Lower lobe of right lung (tissue), 2 donors: Measurements from ENCODE around the gene SMC6. TPM values are rescaled to one million over a fixed set of nuclear protein-coding genes. Genes with fewer than 3 reads are reported as not detected.

ENCODE experiments used
- ATAC-seq, 2 donors: fragments of 200-7000 bp; cut with Tn5 transposase; one replicate each; pipeline ENCODE4 v1.9.1; 2020 to 2022; ENCODE audit warnings: mild to moderate bottlenecking in 2 of 2, moderate library complexity in 2 of 2
- DNase-seq: peaks from one replicate; pipeline ENCODE4 v3.0.0-alpha.2; 2020
- H3K27ac ChIP-seq: fragments of 200-600 bp; one replicate; pipeline ENCODE4 v1.8.0; 2022
- H3K27me3 ChIP-seq: fragments of 200-600 bp; one replicate; pipeline ENCODE4 v1.8.0; 2022; ENCODE audit warnings: low read depth
- H3K36me3 ChIP-seq: fragments of 200-600 bp; one replicate; pipeline ENCODE4 v1.8.0; 2022; ENCODE audit warnings: mild to moderate bottlenecking
- H3K4me1 ChIP-seq: fragments of 200-600 bp; one replicate; pipeline ENCODE4 v1.8.0; 2022
- H3K4me3 ChIP-seq: fragments of 200-600 bp; one replicate; pipeline ENCODE4 v1.8.0; 2022; ENCODE audit warnings: mild to moderate bottlenecking
- H3K9me3 ChIP-seq: fragments of 200-600 bp; one replicate; pipeline ENCODE4 v1.8.0; 2022
- intact Hi-C: fragments of 100-400 bp; cut with DNase I; formaldehyde crosslinking; loops from one replicate; pipeline ENCODE4 v1.11.0; 2022
- total RNA-seq: library from RNA; stranded (reverse); fragmentation: NEBNext Ultra II Directional; extraction: Animal tissue kit (Norgen Biotek cat#: 25700); gene quantifications from one replicate; pipeline ENCODE4 v1.2.1, GENCODE V29; 2021
- TF ChIP-seq, protein P1 (sequence below): fragments of 200-600 bp; IDR thresholded peaks from one replicate; pipeline ENCODE4 v1.8.0; 2022; ENCODE audit warnings: antibody characterized with exemption, mild to moderate bottlenecking
- donor health status: DM: no; HTN: yes; CAD: no; lungs with severe emphysema.

Gene SMC6
- total RNA-seq, 1 donor from 2014 or later = 15.0 TPM

DNA sequence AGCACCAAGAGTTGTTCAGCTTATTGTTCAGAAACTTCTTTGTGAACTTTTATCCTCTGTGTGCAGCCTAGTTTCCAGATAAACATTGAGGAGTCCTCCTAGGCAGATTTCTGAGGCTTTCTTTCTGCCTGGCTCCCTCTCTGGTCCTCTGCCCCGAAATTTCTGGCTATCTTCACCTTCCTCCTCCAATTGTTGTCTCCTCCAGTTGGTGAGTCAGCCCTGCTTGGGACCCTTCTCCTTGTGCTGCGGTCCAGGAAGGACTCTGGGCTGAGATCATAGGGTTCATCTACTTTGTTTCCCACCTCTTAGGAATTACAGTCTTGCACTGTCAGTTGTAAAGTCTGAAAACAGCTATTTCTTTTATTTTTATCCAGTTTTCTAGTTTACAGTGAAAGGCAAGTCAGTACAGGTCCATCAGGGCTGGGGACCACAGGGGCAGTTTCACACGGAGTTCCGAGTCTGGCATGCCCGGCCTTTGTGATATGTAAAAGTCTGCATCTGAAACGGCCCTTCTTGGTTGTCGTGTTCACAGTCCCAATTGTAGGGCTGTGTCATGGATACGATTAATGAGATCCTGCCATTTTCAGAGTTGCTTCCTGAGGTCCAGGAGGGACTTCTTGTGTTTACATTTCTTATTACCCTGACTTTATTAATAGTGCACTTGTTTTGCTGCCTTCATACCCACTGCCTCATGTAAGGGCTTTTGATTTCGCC, 100.8 kb downstream of the SMC6 start:
- Histone ChIP-seq H3K4me3 (no peak overlapping the region), H3K36me3 (no peaks in the 10 kb centered on the region), H3K27ac (no peak overlapping the region), H3K27me3 (no peaks in the 10 kb centered on the region), H3K9me3 (no peaks in the 10 kb centered on the region), H3K4me1 (no peaks in the 10 kb centered on the region)
- TF ChIP-seq, protein P1, sequence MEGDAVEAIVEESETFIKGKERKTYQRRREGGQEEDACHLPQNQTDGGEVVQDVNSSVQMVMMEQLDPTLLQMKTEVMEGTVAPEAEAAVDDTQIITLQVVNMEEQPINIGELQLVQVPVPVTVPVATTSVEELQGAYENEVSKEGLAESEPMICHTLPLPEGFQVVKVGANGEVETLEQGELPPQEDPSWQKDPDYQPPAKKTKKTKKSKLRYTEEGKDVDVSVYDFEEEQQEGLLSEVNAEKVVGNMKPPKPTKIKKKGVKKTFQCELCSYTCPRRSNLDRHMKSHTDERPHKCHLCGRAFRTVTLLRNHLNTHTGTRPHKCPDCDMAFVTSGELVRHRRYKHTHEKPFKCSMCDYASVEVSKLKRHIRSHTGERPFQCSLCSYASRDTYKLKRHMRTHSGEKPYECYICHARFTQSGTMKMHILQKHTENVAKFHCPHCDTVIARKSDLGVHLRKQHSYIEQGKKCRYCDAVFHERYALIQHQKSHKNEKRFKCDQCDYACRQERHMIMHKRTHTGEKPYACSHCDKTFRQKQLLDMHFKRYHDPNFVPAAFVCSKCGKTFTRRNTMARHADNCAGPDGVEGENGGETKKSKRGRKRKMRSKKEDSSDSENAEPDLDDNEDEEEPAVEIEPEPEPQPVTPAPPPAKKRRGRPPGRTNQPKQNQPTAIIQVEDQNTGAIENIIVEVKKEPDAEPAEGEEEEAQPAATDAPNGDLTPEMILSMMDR = no peak
- intact Hi-C loops = no loop called here
- DNase-seq = no peak
- ATAC-seq = no peak

DNA sequence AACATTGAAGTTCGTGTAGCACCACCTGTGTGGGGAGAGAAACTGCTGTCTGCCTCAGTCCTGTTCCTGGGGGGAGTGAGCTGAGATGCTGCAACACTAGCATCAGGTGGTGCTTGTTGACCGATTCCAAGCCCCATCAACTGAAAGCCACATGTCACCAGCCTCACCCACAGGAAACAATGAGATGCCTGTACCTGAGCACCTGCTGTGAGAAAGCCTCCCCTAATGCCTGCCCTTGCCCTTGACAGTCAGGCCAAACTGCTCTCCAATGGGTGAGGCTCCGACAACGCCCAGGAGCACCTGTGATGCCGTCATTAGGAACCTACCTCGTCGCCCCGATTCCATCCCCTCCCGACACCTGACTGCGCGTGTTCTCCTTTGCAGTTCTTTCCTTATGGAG, 104.6 kb downstream of the SMC6 start:
- no peak for ATAC-seq
- H3K27me3 ChIP-seq = no peaks in the 10 kb centered on the region
- DNase-seq = no peak
- H3K4me1 ChIP-seq = peaks cover 24% of the 10 kb centered on the region
- TF ChIP-seq, protein P1 = no peak
- H3K9me3 ChIP-seq = no peaks in the 10 kb centered on the region
- no peaks in the 10 kb centered on the region for H3K36me3 ChIP-seq
- no peak overlapping the region for H3K4me3 ChIP-seq
- intact Hi-C loops = no loop called here
- H3K27ac ChIP-seq = no peak overlapping the region

DNA sequence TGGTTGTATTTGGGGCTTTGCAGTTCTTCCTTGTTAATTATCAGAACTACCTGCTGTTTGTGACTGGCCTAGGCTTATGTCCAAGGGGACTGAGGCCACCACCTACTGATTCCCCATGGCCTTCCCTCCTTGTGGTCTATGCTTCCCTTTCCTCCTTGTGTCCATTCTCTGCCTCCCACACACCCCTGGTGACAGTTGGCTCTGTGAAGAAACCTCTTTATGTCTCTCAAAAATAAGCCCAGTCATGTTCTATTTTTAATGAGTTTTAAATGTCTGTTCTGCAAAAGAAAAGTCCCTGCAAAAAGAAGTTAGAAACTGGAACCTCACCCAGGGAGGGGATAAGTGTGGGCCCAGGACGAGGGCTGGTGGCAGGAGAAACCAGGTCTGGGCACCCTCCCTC, 105.0 kb downstream of the SMC6 start:
- H3K4me1 ChIP-seq = peaks cover 28% of the 10 kb centered on the region
- TF ChIP-seq, protein P1 = no peak
- H3K27ac ChIP-seq = no peak overlapping the region
- H3K36me3 ChIP-seq = no peaks in the 10 kb centered on the region
- no peak overlapping the region for H3K4me3 ChIP-seq
- H3K27me3 ChIP-seq = no peaks in the 10 kb centered on the region
- H3K9me3 ChIP-seq = no peaks in the 10 kb centered on the region
- DNase-seq (no peak), ATAC-seq (no peak)
- intact Hi-C loops = no loop called here

DNA sequence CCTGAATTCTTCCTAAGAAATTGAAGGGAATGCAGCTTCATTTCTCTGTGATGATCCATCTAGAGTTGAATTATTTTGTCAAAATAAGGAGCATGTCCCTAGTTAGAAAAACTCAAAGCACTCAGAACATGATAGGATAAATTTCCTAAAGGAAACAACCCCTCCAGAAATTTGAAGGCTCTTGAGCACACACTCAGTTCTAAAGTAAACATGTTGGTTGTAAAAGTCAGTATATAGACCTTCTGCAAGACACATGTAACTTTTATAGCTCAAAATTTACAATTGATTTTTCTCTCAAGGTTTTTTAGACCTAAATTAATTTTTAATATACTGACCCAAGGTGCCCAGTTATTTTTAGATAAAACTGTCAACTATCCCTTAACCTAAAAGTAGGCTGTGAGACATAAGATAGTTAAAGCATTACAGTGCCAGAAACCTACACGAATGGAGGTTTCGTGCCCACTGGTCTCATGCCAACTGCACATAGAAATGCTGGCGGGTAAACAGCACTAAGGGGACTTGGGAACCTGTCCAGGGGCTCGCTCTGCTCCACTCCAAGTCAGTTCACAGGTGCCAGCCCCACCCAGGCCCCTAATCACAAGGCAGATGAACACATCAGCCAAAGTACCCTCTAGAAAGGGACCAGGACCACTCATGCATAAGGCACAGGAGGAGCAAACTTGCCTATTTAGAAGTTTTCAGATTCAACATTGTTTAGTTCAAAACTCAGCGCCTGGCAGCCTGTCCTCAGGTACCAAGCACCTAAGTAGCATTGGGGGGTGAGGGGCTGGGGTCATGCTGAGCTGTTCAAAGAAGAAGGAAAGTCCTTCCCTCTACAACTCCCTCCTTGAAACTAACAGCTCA, 106.5 kb downstream of the SMC6 start:
- TF ChIP-seq, protein P1 = no peak
- DNase-seq (no peak), ATAC-seq (no peak)
- intact Hi-C loops = no loop called here
- Histone ChIP-seq H3K9me3 (no peaks in the 10 kb centered on the region), H3K4me3 (no peak overlapping the region), H3K27me3 (no peaks in the 10 kb centered on the region), H3K4me1 (peaks cover 39% of the 10 kb centered on the region), H3K36me3 (no peaks in the 10 kb centered on the region), H3K27ac (no peak overlapping the region)

DNA sequence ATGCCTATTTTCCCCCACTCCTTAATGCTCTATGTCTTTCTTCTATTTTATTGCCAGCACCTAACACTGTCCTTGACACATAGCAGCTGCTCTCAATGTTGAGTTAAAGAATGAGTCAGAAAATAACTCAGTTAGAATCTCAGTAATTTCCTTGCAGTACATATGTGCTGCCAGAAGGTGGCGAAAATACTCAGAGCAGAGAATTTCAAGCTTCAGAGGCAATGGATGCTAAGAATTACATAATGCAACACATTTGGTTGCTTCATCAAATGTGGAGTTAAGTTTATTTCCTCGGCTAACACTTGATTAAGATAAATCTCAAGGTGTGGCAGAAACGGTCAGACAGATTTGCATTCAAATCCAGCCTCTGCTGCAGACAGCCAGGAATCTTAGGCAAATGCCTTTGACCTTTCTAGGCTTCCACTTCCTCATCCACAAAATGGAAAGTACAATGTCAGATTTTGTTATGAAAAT, 107.5 kb downstream of the SMC6 start:
- Histone ChIP-seq H3K36me3 (no peaks in the 10 kb centered on the region), H3K4me1 (peaks cover 39% of the 10 kb centered on the region), H3K27me3 (no peaks in the 10 kb centered on the region), H3K9me3 (no peaks in the 10 kb centered on the region), H3K27ac (no peak overlapping the region), H3K4me3 (no peak overlapping the region)
- DNase-seq (no peak), ATAC-seq (peak; percentile 79 to 83)
- TF ChIP-seq, protein P1 = peak; percentile 77
- intact Hi-C loops = no loop called here
